ENCODE results near the gene SERPINB8. TPM values are rescaled to one million over a fixed set of nuclear protein-coding genes. Genes with fewer than 3 reads are reported as not detected.

Gene SERPINB8
- total RNA-seq, 1 donor from 2014 or later = 21.0 TPM

GRCh38 chr18:64011513-64011912 lies 41.6 kb downstream of the SERPINB8 start:
- DNase-seq (ENCODE audit: extremely low read depth, low read depth, low spot score) = no peak

- DNase-seq (ENCODE audit: extremely low read depth, low read depth, low spot score) = peak; percentile 9
Observed at GRCh38 chr18:64017870-64018269, 48.0 kb downstream of the SERPINB8 start.

GRCh38 chr18:64019922-64020756 lies 50.3 kb downstream of the SERPINB8 start:
- DNase-seq (ENCODE audit: extremely low read depth, low read depth, low spot score) = no peak

- no peak for DNase-seq (ENCODE audit: extremely low read depth, low read depth, low spot score)
Observed at GRCh38 chr18:64026350-64026749, 56.5 kb downstream of the SERPINB8 start.

- no peak for DNase-seq (ENCODE audit: extremely low read depth, low read depth, low spot score)
Observed at GRCh38 chr18:64027931-64028695, 58.2 kb downstream of the SERPINB8 start.

- DNase-seq (ENCODE audit: extremely low read depth, low read depth, low spot score) = no peak
Observed at GRCh38 chr18:64029096-64029495, 59.2 kb downstream of the SERPINB8 start.

- DNase-seq (ENCODE audit: extremely low read depth, low read depth, low spot score) = no peak
Observed at GRCh38 chr18:64031411-64031810, 61.5 kb downstream of the SERPINB8 start.

GRCh38 chr18:64032312-64032711 lies 62.4 kb downstream of the SERPINB8 start:
- no peak for DNase-seq (ENCODE audit: extremely low read depth, low read depth, low spot score)

- no peak for DNase-seq (ENCODE audit: extremely low read depth, low read depth, low spot score)
Observed at GRCh38 chr18:64037812-64038414, 68.0 kb downstream of the SERPINB8 start.

Other genes starting within 250 kb of the SERPINB8 start
- 0.58 and 0.82 TPM in 2 replicates for gene SERPINB7, start 194.7 kb upstream of the SERPINB8 start, total RNA-seq
- gene SERPINB2, start 82.4 kb upstream of the SERPINB8 start, total RNA-seq = 10.5 and 33.7 TPM in 2 replicates
- gene SERPINB10, start 62.1 kb upstream of the SERPINB8 start, total RNA-seq = not detected in 2 replicates
- gene HMSD, start 20.8 kb upstream of the SERPINB8 start, total RNA-seq = 0.41 TPM in 1 of 2 replicates, not detected in the other
- gene LINC00305, start 179.0 kb downstream of the SERPINB8 start, total RNA-seq = 2.6 TPM in 1 of 2 replicates, not detected in the other

Data from glomerular endothelial cell (primary cell).